ENCODE measurements around the gene NR4A3.

The NR4A3 gene

GRCh38 chr9:99816392-99816791, 5.3 kb upstream of the NR4A3 start:
- no peak for DNase-seq

GRCh38 chr9:99818500-99818899, 3.2 kb upstream of the NR4A3 start:
- no peak for DNase-seq

GRCh38 chr9:99819123-99819855, 2.4 kb upstream of the NR4A3 start:
- DNase-seq = peak; percentile 80

- DNase-seq = peak; percentile 92
Observed at GRCh38 chr9:99819856-99820684, 1.6 kb upstream of the NR4A3 start.

GRCh38 chr9:99820685-99821395, 845 bp upstream of the NR4A3 start:
- DNase-seq = peak; percentile 56

- DNase-seq = peak; percentile 55
Observed at GRCh38 chr9:99822109-99822805, 572 bp downstream of the NR4A3 start.

- DNase-seq = peak; percentile 27
Observed at GRCh38 chr9:99822806-99823591, 1.3 kb downstream of the NR4A3 start.

GRCh38 chr9:99823681-99824377, 2.1 kb downstream of the NR4A3 start:
- no peak for DNase-seq

GRCh38 chr9:99824378-99825171, 2.9 kb downstream of the NR4A3 start:
- no peak for DNase-seq

GRCh38 chr9:99825172-99826046, 3.7 kb downstream of the NR4A3 start:
- DNase-seq = no peak

- DNase-seq = no peak
Observed at GRCh38 chr9:99826579-99826978, 4.9 kb downstream of the NR4A3 start.

- no peak for DNase-seq
Observed at GRCh38 chr9:99827244-99827643, 5.6 kb downstream of the NR4A3 start.

- DNase-seq = no peak
Observed at GRCh38 chr9:99828054-99828416, 6.3 kb downstream of the NR4A3 start.

- no peak for DNase-seq
Observed at GRCh38 chr9:99828417-99829176, 6.9 kb downstream of the NR4A3 start.

GRCh38 chr9:99831857-99832557, 10.3 kb downstream of the NR4A3 start:
- no peak for DNase-seq

- DNase-seq = no peak
Observed at GRCh38 chr9:99832558-99832864, 10.8 kb downstream of the NR4A3 start.

GRCh38 chr9:99833735-99834134, 12.1 kb downstream of the NR4A3 start:
- DNase-seq = no peak

- DNase-seq = no peak
Observed at GRCh38 chr9:99834474-99834873, 12.8 kb downstream of the NR4A3 start.
